Parietal lobe (tissue), 1 donor: ENCODE measurements around the gene FOXD1. TPM values are rescaled to one million over a fixed set of nuclear protein-coding genes. Genes with fewer than 3 reads are reported as not detected.

Source experiments
- total RNA-seq: library from RNA; depleted of rRNA; stranded (reverse); fragments of >200 nt; gene quantifications from one replicate; pipeline ENCODE4 v1.2.3, GENCODE V29; 2014

FOXD1 gene
- total RNA-seq = 0.31 TPM

DNA sequence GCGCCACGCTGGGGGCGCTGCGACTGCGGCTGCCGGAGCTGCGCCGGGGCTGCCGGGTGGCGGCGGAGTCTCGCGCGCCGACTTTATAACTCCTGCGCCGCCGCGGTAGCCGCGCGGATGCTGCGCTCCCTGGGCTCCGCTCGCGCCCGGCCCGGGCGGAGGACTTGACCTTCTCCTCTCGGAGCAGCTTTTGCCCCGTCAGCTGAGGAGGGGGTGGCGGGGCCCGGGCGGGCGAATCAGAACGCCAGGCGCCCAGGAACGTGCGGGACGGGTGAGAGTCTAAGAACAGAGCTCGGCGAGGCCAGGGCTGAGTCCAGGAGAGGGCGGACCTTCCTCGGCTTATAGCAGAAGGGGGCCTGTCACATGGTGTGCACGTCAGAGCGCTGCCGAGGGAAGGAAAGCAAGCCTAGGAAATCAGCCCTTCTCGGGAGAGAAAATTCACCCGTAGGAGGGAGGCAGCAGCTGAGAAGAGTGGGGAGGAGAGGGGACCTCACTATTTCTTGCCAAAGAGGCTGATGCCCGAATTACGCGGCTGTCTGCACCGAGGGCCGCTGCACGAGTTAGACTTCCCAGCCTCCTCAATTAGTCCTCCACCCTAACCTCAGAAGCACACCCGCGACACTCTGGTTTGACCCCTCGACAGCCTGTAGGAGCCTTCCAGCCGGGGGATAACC is at the start of gene FOXD1:
Gene FOXD1 (minus strand): TSS at position 315 of the 674 bp plus-strand sequence. CDS start 415 bp downstream, outside the sequence.

Other genes with a start within 250 kb of the FOXD1 start
- 216 TPM for gene BTF3, start 49.7 kb upstream of the FOXD1 start, total RNA-seq
- gene ANKRA2, start 116.9 kb upstream of the FOXD1 start, total RNA-seq = 57.3 TPM
- gene UTP15, start 117.0 kb upstream of the FOXD1 start, total RNA-seq = 48.8 TPM
- gene ARHGEF28, start 177.4 kb upstream of the FOXD1 start, total RNA-seq = 8.1 TPM